ENCODE results near the gene ARHGEF10L.

DNA sequence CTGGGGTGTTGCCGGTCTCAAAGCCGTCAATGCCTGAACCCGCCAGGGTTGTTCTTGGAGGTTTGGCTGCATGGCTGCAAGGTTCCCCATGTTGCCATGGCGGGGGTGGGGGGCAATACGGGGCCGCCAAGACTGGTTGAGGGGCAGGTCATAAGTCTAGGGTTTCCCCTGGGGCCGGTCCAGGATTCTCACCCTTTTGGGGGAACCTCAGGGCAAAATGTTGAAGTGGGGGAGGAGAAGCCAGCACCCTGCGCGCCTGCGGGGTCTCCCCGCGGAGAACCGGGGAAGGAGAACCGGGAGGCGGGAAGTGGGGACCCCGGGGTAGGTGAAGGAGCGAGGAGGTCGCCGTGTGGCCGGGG lies 401 bp upstream of the ARHGEF10L start:
- no peak for TF ChIP-seq POLR2AphosphoS5 (IDR thresholded peaks at IDR 0.05; ENCODE audit: low read depth)
- TF ChIP-seq CTCF (IDR thresholded peaks at IDR 0.05; ENCODE audit: insufficient read depth, low read length) = no peak
- TF ChIP-seq GABPA (IDR thresholded peaks at IDR 0.05; ENCODE audit: low read depth) = no peak
- TF ChIP-seq, protein P1, sequence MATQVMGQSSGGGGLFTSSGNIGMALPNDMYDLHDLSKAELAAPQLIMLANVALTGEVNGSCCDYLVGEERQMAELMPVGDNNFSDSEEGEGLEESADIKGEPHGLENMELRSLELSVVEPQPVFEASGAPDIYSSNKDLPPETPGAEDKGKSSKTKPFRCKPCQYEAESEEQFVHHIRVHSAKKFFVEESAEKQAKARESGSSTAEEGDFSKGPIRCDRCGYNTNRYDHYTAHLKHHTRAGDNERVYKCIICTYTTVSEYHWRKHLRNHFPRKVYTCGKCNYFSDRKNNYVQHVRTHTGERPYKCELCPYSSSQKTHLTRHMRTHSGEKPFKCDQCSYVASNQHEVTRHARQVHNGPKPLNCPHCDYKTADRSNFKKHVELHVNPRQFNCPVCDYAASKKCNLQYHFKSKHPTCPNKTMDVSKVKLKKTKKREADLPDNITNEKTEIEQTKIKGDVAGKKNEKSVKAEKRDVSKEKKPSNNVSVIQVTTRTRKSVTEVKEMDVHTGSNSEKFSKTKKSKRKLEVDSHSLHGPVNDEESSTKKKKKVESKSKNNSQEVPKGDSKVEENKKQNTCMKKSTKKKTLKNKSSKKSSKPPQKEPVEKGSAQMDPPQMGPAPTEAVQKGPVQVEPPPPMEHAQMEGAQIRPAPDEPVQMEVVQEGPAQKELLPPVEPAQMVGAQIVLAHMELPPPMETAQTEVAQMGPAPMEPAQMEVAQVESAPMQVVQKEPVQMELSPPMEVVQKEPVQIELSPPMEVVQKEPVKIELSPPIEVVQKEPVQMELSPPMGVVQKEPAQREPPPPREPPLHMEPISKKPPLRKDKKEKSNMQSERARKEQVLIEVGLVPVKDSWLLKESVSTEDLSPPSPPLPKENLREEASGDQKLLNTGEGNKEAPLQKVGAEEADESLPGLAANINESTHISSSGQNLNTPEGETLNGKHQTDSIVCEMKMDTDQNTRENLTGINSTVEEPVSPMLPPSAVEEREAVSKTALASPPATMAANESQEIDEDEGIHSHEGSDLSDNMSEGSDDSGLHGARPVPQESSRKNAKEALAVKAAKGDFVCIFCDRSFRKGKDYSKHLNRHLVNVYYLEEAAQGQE (IDR thresholded peaks at IDR 0.05; ENCODE audit: insufficient replicate concordance, low read depth) = no peak
